ENCODE data around the gene PARP3.

PARP3 gene

DNA sequence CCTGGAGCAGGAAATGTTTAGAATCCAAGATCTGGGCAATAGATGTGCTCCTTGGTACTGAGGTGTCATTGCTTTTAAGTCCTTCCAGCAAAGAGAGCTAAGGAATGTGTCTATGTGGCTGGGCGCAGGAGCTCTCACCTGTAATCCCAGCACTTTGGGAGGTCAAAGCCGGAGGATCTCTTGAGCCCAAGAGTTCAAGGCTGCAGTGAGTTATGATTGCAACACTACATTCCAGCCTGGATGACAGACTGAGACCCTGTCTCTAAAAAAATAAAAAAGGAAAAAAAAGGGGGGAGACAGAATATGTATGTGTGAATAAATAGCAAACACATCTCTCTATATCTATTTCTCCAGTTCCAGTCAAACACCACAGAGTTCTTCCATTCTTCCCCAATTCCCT lies 8.7 kb downstream of the PARP3 start:
- TF ChIP-seq, protein P1, sequence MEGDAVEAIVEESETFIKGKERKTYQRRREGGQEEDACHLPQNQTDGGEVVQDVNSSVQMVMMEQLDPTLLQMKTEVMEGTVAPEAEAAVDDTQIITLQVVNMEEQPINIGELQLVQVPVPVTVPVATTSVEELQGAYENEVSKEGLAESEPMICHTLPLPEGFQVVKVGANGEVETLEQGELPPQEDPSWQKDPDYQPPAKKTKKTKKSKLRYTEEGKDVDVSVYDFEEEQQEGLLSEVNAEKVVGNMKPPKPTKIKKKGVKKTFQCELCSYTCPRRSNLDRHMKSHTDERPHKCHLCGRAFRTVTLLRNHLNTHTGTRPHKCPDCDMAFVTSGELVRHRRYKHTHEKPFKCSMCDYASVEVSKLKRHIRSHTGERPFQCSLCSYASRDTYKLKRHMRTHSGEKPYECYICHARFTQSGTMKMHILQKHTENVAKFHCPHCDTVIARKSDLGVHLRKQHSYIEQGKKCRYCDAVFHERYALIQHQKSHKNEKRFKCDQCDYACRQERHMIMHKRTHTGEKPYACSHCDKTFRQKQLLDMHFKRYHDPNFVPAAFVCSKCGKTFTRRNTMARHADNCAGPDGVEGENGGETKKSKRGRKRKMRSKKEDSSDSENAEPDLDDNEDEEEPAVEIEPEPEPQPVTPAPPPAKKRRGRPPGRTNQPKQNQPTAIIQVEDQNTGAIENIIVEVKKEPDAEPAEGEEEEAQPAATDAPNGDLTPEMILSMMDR (IDR thresholded peaks at IDR 0.05; ENCODE audit: low read depth, low read length, missing control alignments), result no peak
- no peak for DNase-seq (ENCODE audit: extremely low read depth, low read depth)
- no peak overlapping the region for H3K4me3 ChIP-seq (replicated peaks; ENCODE audit: low read depth, low read length)

DNA sequence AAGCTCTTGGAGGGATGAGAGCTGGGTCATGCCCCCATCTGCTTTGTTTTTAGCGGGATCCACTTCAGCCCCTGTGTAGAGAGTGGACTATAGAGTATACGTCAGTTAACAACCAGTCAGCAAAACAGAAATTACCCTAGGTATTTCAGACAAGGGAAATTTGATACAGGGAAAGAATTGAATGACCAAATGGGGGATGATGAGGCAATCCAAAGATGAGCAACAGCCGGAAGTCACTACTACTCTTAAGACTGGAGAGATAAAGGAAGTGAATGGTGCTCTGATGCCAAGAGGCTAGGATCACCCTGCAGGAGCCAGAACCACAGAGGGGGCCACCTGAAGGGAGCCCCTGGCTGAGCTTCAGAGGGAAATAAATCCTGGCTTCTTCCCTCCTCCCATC lies 11.3 kb downstream of the PARP3 start:
- TF ChIP-seq, protein P1 (IDR thresholded peaks at IDR 0.05; ENCODE audit: low read depth, low read length, missing control alignments), result no peak
- no peak overlapping the region for H3K4me3 ChIP-seq (replicated peaks; ENCODE audit: low read depth, low read length)
- no peak for DNase-seq (ENCODE audit: extremely low read depth, low read depth)

DNA sequence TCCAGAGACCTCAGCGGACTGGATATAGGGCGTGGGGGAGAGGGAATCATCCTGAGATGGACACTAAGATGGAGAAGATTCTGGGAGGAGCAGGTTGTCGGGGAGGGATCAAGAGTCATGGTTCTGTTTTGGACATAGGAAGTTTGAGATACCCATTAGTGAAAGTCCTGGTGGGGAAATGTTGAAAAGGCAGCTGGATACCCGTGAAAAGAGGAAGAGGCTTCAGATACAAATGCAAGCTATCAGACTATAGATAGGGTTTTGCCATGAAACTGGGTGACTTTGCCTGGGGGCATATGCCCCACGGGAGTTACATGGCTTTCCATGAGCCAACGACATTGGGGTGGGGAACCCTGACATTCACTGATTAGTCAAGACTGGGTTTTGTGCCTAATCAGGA lies 11.9 kb downstream of the PARP3 start:
- TF ChIP-seq, protein P1 (IDR thresholded peaks at IDR 0.05; ENCODE audit: low read depth, low read length, missing control alignments), result no peak
- DNase-seq (ENCODE audit: extremely low read depth, low read depth), result no peak
- H3K4me3 ChIP-seq (replicated peaks; ENCODE audit: low read depth, low read length), result no peak overlapping the region

DNA sequence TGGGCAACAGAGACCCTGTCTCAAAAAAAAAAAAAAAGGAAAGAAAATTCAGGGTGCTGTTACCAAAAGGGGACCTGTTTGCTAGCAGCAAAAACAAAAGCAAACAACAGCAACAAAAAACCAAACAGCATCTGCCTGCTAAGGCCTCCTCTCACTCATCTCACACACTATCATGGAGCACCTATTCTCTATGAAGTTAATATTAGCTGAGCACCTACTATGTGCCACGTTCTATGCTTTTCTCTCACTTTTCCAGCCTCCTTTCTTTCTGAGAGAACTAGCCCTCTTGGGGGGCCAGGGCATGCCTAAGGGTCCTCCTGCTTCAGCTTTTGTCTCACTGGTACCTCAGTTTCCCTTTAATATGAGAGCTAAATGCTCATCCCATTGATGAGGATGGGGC lies 12.6 kb downstream of the PARP3 start:
- TF ChIP-seq, protein P1 (IDR thresholded peaks at IDR 0.05; ENCODE audit: low read depth, low read length, missing control alignments), result no peak
- no peak for DNase-seq (ENCODE audit: extremely low read depth, low read depth)
- no peak overlapping the region for H3K4me3 ChIP-seq (replicated peaks; ENCODE audit: low read depth, low read length)

DNA sequence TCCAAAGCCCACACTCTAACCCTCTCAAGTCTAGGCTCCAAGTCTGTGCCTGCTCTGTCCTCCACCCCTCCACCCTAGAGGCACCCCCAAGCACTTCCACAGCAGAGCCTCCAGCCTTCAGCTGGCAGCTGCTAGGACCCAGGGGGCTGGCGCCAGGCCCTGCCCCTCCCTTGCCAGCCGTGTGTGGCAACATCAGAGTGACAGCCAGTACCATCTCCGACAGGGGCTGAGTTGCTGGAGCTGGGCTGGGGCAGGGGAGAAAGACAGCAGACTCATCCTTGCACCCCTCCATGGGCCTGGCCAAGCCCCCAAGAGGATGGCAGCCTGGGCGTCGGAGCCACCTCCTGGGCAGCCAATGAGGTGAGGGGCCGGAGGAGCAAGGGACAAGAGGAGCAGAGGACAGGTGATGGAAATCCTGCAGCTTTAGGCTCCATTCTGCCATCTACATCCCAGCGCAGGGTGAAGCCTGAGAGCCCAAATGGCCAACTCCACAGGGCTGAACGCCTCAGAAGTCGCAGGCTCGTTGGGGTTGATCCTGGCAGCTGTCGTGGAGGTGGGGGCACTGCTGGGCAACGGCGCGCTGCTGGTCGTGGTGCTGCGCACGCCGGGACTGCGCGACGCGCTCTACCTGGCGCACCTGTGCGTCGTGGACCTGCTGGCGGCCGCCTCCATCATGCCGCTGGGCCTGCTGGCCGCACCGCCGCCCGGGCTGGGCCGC lies 13.2 kb downstream of the PARP3 start, which contains the start of gene GPR62:
TSS of gene GPR62 (plus strand) at position 207 of the 718 bp plus-strand sequence. CDS start at position 479, 272 bp downstream.
- 0 out of 2 replicates have a peak within 1 kb of the TSS, but pooled peaks have one; percentile 20 for H3K4me3 ChIP-seq (replicated peaks; ENCODE audit: low read depth, low read length)
- TF ChIP-seq, protein P1 (IDR thresholded peaks at IDR 0.05; ENCODE audit: low read depth, low read length, missing control alignments), result no peak
- DNase-seq (ENCODE audit: extremely low read depth, low read depth), result no peak

DNA sequence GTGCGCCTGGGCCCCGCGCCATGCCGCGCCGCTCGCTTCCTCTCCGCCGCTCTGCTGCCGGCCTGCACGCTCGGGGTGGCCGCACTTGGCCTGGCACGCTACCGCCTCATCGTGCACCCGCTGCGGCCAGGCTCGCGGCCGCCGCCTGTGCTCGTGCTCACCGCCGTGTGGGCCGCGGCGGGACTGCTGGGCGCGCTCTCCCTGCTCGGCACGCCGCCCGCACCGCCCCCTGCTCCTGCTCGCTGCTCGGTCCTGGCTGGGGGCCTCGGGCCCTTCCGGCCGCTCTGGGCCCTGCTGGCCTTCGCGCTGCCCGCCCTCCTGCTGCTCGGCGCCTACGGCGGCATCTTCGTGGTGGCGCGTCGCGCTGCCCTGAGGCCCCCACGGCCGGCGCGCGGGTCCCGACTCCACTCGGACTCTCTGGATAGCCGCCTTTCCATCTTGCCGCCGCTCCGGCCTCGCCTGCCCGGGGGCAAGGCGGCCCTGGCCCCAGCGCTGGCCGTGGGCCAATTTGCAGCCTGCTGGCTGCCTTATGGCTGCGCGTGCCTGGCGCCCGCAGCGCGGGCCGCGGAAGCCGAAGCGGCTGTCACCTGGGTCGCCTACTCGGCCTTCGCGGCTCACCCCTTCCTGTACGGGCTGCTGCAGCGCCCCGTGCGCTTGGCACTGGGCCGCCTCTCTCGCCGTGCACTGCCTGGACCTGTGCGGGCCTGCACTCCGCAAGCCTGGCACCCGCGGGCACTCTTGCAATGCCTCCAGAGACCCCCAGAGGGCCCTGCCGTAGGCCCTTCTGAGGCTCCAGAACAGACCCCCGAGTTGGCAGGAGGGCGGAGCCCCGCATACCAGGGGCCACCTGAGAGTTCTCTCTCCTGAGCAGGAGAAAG lies 14.0 kb downstream of the PARP3 start:
- DNase-seq (ENCODE audit: extremely low read depth, low read depth), result no peak
- TF ChIP-seq, protein P1 (IDR thresholded peaks at IDR 0.05; ENCODE audit: low read depth, low read length, missing control alignments), result peak; percentile 52
- 0 out of 2 replicates have a peak overlapping the region, but pooled peaks have one; percentile 20 for H3K4me3 ChIP-seq (replicated peaks; ENCODE audit: low read depth, low read length)

Measured in HFF-Myc (cell line).